K562 (cell line): ENCODE results near the gene EIF1. TPM values are rescaled to one million over a fixed set of nuclear protein-coding genes. Genes with fewer than 3 reads are reported as not detected.

Experiments
- CCNT2 ChIP-seq: IDR thresholded peaks from 2 replicates; pipeline ENCODE4 v1.6.1; 2011; ENCODE audit warnings: borderline replicate concordance, low read depth, mild to moderate bottlenecking, moderate library complexity, mixed read lengths, low read length; ENCODE audit not compliant: insufficient read length; ENCODE audit errors: extremely low read depth
- CSDE1 ChIP-seq, 2 experiments: fragments of 450-650 bp; IDR thresholded peaks; 2 replicates each; pipeline ENCODE4 v1.6.1; 2016; ENCODE audit warnings: mild to moderate bottlenecking in 1 of 2
- DIDO1 ChIP-seq: fragments of 450-650 bp; IDR thresholded peaks from 2 replicates; pipeline ENCODE4 v1.6.1; 2016; ENCODE audit warnings: low read depth, missing biosample characterization, missing genetic modification characterization
- ELF1 ChIP-seq: fragments of 200-800 bp; sonication (Bioruptor generic); IDR thresholded peaks from 2 replicates; pipeline ENCODE4 v1.6.1; 2016; ENCODE audit warnings: missing genetic modification characterization, missing compliant biosample characterization
- ETV6 ChIP-seq, 3 experiments: fragments of 150-350 bp in 1 of 3; sonication (generic) in 1 of 3; formaldehyde crosslinking in 1 of 3; IDR thresholded peaks; 2 replicates each; pipeline versions ENCODE4 v1.6.1 to v1.8.0; 2014 to 2022; ENCODE audit warnings: borderline replicate concordance in 2 of 3, low read depth in 2 of 3, antibody characterized with exemption in 1 of 3, low read length in 1 of 3, mild to moderate bottlenecking in 1 of 3, missing genetic modification reagents in 1 of 3
- SMC3 ChIP-seq: conservative IDR thresholded peaks from 2 replicates; pipeline ENCODE4 v1.6.1; 2011; ENCODE audit warnings: low read depth, low read length, improper control_type of control experiment; ENCODE audit not compliant: insufficient read depth
- TAF7 ChIP-seq: fragments of 450-650 bp; IDR thresholded peaks from 2 replicates; pipeline ENCODE4 v1.6.1; 2016; ENCODE audit warnings: missing genetic modification characterization, missing compliant biosample characterization
- TBP ChIP-seq: optimal IDR thresholded peaks from 2 replicates; pipeline ENCODE3; 2011; ENCODE audit warnings: low read depth, low read length, improper control_type of control experiment
- ZC3H11A ChIP-seq: IDR thresholded peaks from 2 replicates; pipeline ENCODE4 v1.6.1; 2012; ENCODE audit warnings: low read depth, low read length, improper control_type of control experiment
- ZFPM2 ChIP-seq: fragments of 250-450 bp; sonication (Bioruptor Pico); IDR thresholded peaks from 2 replicates; pipeline ENCODE4 v1.5.1; 2022; ENCODE audit warnings: mild to moderate bottlenecking
- ZNF133 ChIP-seq: fragments of 250-450 bp; sonication (Bioruptor Pico); IDR thresholded peaks from 2 replicates; pipeline ENCODE4 v1.4.0; 2020; ENCODE audit warnings: mild to moderate bottlenecking
- polyA plus RNA-seq, 8 experiments: library from polyadenylated mRNA; depleted of rRNA in 4 of 8; stranded (reverse) in 5 of 8; unstranded in 3 of 8; fragments of >200 nt; fragmentation: Nextera tagmentation in 2 of 8; fragmentation: Illumina TruSeq in 1 of 8; extraction: Ambion mirVana in 2 of 8; extraction: Trizol in 1 of 8; gene quantifications; 2 replicates each; pipeline versions ENCODE4 v1.2.1 to v1.2.3, GENCODE V29; 2011 to 2014; ENCODE audit warnings: inconsistent platforms in 1 of 8, missing spikeins in 1 of 8
- total RNA-seq, 7 experiments: library from RNA; depleted of rRNA in 6 of 7; stranded (reverse); fragments of >200 nt in 6 of 7; fragmentation: Illumina TruSeq in 2 of 7; extraction: Trizol in 2 of 7; gene quantifications; 2 replicates each; pipeline versions ENCODE4 v1.2.1 to v1.2.3, GENCODE V29; 2011 to 2021; ENCODE audit warnings: low replicate concordance in 1 of 7
- TF ChIP-seq, protein P1 (sequence below): fragments of 250-450 bp; sonication (Bioruptor Pico); IDR thresholded peaks from 2 replicates; pipeline ENCODE4 v1.5.0; 2021; ENCODE audit warnings: mild to moderate bottlenecking, moderate library complexity
- TF ChIP-seq, protein P2 (sequence below), 2 experiments: fragments of 450-650 bp in 1 of 2; sonication (generic) in 1 of 2; formaldehyde crosslinking in 1 of 2; IDR thresholded peaks in 1 of 2; conservative IDR thresholded peaks in 1 of 2; 2 replicates each; pipeline versions ENCODE4 v1.6.1 to v1.8.1; 2016 to 2023; ENCODE audit warnings: mild to moderate bottlenecking in 2 of 2, moderate library complexity in 2 of 2, inconsistent platforms in 1 of 2, missing genetic modification reagents in 1 of 2
- TF ChIP-seq, protein P3 (sequence below): sonication (generic); formaldehyde crosslinking; IDR thresholded peaks from 2 replicates; pipeline ENCODE4 v1.9.0; 2022; ENCODE audit warnings: mild to moderate bottlenecking, missing genetic modification reagents
- TF ChIP-seq, protein P4 (sequence below): IDR thresholded peaks from 3 replicates; pipeline ENCODE4 v1.6.1; 2011; ENCODE audit warnings: borderline replicate concordance, mild to moderate bottlenecking, moderate library complexity; ENCODE audit not compliant: insufficient read length; ENCODE audit errors: extremely low read depth
- TF ChIP-seq, protein P5 (sequence below): sonication (generic); formaldehyde crosslinking; IDR thresholded peaks from 2 replicates; pipeline ENCODE4 v1.8.0; 2023; ENCODE audit warnings: mild to moderate bottlenecking, missing genetic modification reagents

The EIF1 gene
- total and polyA plus RNA-seq, 9 of the 15 experiments (the other 6 are each of a cell fraction or from before 2014, with no cell fraction given) = 67.0 to 1,204 (median 320) TPM

DNA sequence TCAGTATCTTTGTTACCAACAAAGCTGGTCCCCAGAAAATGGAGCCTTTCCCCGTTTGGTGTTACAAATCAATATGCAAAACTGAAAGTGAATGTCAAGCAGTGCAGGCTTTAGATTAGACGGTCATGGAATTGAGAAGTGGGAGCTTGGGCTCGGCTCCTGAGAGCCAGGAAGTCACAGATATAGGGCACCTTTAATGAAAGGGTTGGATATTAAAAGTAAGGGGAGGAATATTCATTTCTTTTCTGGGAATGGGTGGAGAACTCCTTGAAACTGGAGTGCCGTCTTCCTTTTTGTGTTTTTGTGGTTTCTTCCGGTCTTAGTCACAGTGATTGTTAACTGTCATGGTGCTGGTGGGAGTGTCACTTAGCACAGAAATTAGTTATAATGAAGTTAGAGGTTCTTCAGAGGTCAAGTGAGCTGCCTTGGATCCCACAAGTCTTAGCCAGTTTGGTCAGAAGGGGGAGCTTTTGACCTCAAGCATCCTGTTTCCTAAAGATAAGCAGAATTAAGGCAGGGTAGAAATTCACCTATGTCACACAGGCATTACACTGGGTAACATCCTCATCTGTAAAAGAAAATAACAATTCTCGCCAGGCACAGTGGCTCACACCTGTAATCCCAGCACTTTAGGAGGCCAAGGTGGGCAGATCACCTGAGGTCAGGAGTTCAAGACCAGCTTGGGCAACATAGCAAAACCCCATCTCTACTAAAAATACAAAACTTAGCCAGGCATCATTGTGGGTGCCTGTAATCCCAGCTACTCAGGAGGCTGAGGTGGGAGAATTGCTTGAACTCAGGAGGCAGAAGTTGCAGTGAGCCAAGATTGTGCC, 9.6 kb upstream of the EIF1 start (continued):
- TF ChIP-seq, protein P1, sequence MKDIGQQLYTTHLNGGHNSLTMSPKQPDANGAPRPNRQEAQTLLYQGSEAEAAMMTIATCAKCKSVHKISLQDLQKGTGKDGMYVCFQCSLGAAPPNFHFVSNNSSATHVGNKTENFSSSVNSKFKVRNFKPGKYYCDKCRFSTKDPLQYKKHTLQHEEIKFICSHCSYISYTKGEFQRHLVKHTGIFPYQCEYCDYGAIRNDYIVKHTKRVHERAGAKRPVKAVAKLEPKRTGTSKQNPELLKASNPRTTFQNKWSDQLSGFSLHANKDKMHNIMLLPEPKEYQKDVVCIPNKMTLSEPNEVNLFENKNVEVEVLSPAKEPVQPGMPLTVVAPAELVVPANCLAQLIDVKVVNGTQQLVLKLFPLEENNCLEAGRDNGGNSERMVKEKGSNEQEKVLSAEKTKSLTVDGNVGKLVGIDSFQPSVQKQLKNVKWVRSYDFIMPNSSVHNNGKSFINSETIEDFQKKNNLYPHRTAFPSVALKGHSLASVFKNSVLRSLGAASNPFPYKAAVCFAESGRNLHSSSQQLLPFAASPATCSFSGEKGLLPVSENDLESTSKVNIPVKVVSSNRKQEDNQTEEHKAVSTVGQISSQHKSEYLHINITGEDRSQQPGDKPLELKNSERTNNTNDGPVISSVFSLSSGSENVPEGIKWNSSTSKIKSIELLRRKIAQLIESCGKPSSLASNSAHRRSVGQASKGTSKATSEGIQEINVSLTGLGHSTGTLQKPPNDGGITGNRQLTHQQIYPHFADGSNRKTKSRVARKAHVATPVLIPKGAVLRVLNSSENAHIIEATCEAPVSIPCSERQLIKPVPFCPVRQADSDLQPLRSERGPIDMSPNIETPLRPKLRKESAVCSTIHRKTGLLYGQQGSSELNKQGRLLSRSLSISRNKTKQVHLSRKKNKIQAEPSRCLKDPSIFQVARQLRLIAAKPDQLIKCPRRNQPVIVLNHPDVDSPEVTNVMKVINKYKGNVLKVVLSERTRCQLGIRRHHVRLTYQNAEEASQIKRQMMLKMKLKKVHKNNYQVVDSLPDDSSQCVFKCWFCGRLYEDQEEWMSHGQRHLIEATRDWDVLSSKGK (CRISPR knock-in tag) = no peak
- TF ChIP-seq ETV6 (IDR thresholded peaks at IDR 0.05; ENCODE audit: borderline replicate concordance in 1 of 2, low read depth in 2 of 2, low read length in 1 of 2) (peak in 1 of 2 experiments; percentile 34; a peak in 1 of 4 replicates), ETV6 (CRISPR knock-in tag; IDR thresholded peaks at IDR 0.05; ENCODE audit: borderline replicate concordance) (no peak), CCNT2 (peak; percentile 73), TBP (no peak), ZC3H11A (no peak), DIDO1 (tag) (no peak), ZNF133 (CRISPR knock-in tag) (no peak), SMC3 (no peak; the same call in 1 of the 2 replicates), TAF7 (tag) (no peak), CSDE1 (IDR thresholded peaks at IDR 0.05) (no peak), ZFPM2 (CRISPR knock-in tag) (no peak), ELF1 (peak; percentile 82)
- TF ChIP-seq, protein P2, sequence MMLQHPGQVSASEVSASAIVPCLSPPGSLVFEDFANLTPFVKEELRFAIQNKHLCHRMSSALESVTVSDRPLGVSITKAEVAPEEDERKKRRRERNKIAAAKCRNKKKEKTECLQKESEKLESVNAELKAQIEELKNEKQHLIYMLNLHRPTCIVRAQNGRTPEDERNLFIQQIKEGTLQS (IDR thresholded peaks at IDR 0.05) = peak; percentile 67
- TF ChIP-seq, protein P2 (CRISPR knock-in tag; conservative IDR thresholded peaks at IDR 0.05) = no peak
- TF ChIP-seq, protein P3, sequence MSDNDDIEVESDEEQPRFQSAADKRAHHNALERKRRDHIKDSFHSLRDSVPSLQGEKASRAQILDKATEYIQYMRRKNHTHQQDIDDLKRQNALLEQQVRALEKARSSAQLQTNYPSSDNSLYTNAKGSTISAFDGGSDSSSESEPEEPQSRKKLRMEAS (CRISPR knock-in tag) = no peak
- TF ChIP-seq, protein P4, sequence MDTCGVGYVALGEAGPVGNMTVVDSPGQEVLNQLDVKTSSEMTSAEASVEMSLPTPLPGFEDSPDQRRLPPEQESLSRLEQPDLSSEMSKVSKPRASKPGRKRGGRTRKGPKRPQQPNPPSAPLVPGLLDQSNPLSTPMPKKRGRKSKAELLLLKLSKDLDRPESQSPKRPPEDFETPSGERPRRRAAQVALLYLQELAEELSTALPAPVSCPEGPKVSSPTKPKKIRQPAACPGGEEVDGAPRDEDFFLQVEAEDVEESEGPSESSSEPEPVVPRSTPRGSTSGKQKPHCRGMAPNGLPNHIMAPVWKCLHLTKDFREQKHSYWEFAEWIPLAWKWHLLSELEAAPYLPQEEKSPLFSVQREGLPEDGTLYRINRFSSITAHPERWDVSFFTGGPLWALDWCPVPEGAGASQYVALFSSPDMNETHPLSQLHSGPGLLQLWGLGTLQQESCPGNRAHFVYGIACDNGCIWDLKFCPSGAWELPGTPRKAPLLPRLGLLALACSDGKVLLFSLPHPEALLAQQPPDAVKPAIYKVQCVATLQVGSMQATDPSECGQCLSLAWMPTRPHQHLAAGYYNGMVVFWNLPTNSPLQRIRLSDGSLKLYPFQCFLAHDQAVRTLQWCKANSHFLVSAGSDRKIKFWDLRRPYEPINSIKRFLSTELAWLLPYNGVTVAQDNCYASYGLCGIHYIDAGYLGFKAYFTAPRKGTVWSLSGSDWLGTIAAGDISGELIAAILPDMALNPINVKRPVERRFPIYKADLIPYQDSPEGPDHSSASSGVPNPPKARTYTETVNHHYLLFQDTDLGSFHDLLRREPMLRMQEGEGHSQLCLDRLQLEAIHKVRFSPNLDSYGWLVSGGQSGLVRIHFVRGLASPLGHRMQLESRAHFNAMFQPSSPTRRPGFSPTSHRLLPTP = no peak
- TF ChIP-seq, protein P5, sequence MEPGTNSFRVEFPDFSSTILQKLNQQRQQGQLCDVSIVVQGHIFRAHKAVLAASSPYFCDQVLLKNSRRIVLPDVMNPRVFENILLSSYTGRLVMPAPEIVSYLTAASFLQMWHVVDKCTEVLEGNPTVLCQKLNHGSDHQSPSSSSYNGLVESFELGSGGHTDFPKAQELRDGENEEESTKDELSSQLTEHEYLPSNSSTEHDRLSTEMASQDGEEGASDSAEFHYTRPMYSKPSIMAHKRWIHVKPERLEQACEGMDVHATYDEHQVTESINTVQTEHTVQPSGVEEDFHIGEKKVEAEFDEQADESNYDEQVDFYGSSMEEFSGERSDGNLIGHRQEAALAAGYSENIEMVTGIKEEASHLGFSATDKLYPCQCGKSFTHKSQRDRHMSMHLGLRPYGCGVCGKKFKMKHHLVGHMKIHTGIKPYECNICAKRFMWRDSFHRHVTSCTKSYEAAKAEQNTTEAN (CRISPR knock-in tag) = no peak
